ENCODE measurements around the gene CNTFR. TPM values are rescaled to one million over a fixed set of nuclear protein-coding genes. Genes with fewer than 3 reads are reported as not detected.
"Not testable (repeated sequence)": the region's sequence is repeated elsewhere in the genome, so short reads cannot be mapped to it uniquely, and the experiment has no call there.

CNTFR gene
- 10 to 100 TPM in 1 of 6 experiments, 1 to 10 TPM in 4, under 1 TPM in 1; 0.71 to 12.5 (median 3.4) TPM for total RNA-seq
- long read RNA-seq = 0 reads

GRCh38 chr9:34589636-34590380 is at the start of gene CNTFR:
Gene CNTFR, minus strand, starts transcription at chr9:34589724. Its CDS starts 20,743 bp downstream, at chr9:34568981.
- no peaks in the 10 kb centered on the region for H3K27me3 ChIP-seq
- WGBS (ENCODE audit: insufficient coverage, low coverage, low lambda C conversion rate, missing lambda C conversion rate) = 0% methylated on average over 30 of the region's 104 CpGs
- no peak for TF ChIP-seq POLR2A (IDR thresholded peaks at IDR 0.05)
- no peak for TF ChIP-seq CTCF (IDR thresholded peaks at IDR 0.05)
- peak within 1 kb of the TSS in 1 of 3 donors; percentile 66 for H3K27ac ChIP-seq
- peak within 1 kb of the TSS in 2 of 3 donors; percentile 46 to 52 for H3K4me3 ChIP-seq
- no peaks in the 10 kb centered on the region for H3K9me3 ChIP-seq
- ATAC-seq (peak in 3 of 4 donors; percentile 9 to 30 (median 23)), DNase-seq (peak in 1 of 3 donors; percentile 79)
- intact Hi-C loops (cut with DNase I) = loop anchor here in 1 of 2 donors (5.0 kb wide), 1 partner anchor 38 kb away; no protein-coding TSS in a partner anchor
- H3K4me1 ChIP-seq = peaks cover 0 to 39% (median 13%) of the 10 kb centered on the region in 4 donors
- no peaks in the 10 kb centered on the region for H3K36me3 ChIP-seq

GRCh38 chr9:34639322-34639721 is 49.8 kb upstream of the CNTFR start:
- WGBS (ENCODE audit: insufficient coverage, low coverage, low lambda C conversion rate, missing lambda C conversion rate) = 68% methylated on average over 3 of the region's 8 CpGs
- H3K4me3 ChIP-seq; H3K9me3 ChIP-seq; intact Hi-C loops (cut with DNase I); ATAC-seq; DNase-seq; H3K36me3 ChIP-seq; H3K27me3 ChIP-seq; H3K27ac ChIP-seq: not testable (repeated sequence)
- H3K4me1 ChIP-seq = peaks cover 0 to 33% (median 15%) of the 10 kb centered on the region in 4 donors

GRCh38 chr9:34638138-34638445 is 48.6 kb upstream of the CNTFR start:
- Histone ChIP-seq H3K9me3 (no peaks in the 10 kb centered on the region), H3K27me3 (no peaks in the 10 kb centered on the region), H3K27ac (peak overlapping the region; percentile 36 to 79 (median 72)), H3K4me1 (peaks cover 0 to 38% (median 17%) of the 10 kb centered on the region in 4 donors), H3K4me3 (peak overlapping the region; percentile 50 to 91 (median 87)), H3K36me3 (peaks cover 0 to 6% (median 0%) of the 10 kb centered on the region in 4 donors)
- ATAC-seq (no peak), DNase-seq (no peak)
- 6% methylated on average over 7 of the region's 7 CpGs for WGBS (ENCODE audit: insufficient coverage, low coverage, low lambda C conversion rate, missing lambda C conversion rate)
- intact Hi-C loops (cut with DNase I) = no loop called here
- TF ChIP-seq POLR2A (IDR thresholded peaks at IDR 0.05) (no peak), CTCF (IDR thresholded peaks at IDR 0.05) (no peak)

- DNase-seq = peak; percentile 96 to 97 (median 97)
- TF ChIP-seq POLR2A (IDR thresholded peaks at IDR 0.05) (peak; percentile 94), CTCF (IDR thresholded peaks at IDR 0.05) (no peak)
- intact Hi-C loops (cut with DNase I) = no loop called here
- H3K36me3 ChIP-seq = peaks cover 0 to 6% (median 0%) of the 10 kb centered on the region in 4 donors
- H3K9me3 ChIP-seq = no peaks in the 10 kb centered on the region
- 0% methylated on average over 5 of the region's 74 CpGs for WGBS (ENCODE audit: insufficient coverage, low coverage, low lambda C conversion rate, missing lambda C conversion rate)
- peak; percentile 89 to 94 (median 91) for ATAC-seq
- H3K27ac ChIP-seq = peak within 1 kb of the TSS; percentile 36 to 79 (median 72)
- H3K27me3 ChIP-seq = no peaks in the 10 kb centered on the region
- peaks cover 0 to 42% (median 18%) of the 10 kb centered on the region in 4 donors for H3K4me1 ChIP-seq
- peak within 1 kb of the TSS; percentile 50 to 91 (median 87) for H3K4me3 ChIP-seq
Observed at GRCh38 chr9:34637356-34638137, 48.0 kb upstream of the CNTFR start, which contains the start of gene SIGMAR1. Gene SIGMAR1, minus strand, starts transcription at chr9:34637787. Its CDS starts 90 bp downstream, at chr9:34637697.
